HEK293 (cell line): ENCODE data around the gene TARBP1.

Experiments
- HOXA7 ChIP-seq: sonication (generic); formaldehyde crosslinking; IDR thresholded peaks from 2 replicates; pipeline ENCODE4 v1.8.1; 2022; ENCODE audit warnings: missing genetic modification reagents, borderline replicate concordance
- KLF10 ChIP-seq: fragments of 450-650 bp; IDR thresholded peaks from 2 replicates; pipeline ENCODE4 v1.5.1; 2018; ENCODE audit warnings: missing biosample characterization, mild to moderate bottlenecking, missing genetic modification characterization
- MYNN ChIP-seq: fragments of 450-650 bp; formaldehyde crosslinking; IDR thresholded peaks from 2 replicates; pipeline ENCODE4 v1.5.1; 2016; ENCODE audit warnings: missing biosample characterization, missing genetic modification characterization, borderline replicate concordance
- YY1 ChIP-seq: fragments of 450-650 bp; formaldehyde crosslinking; IDR thresholded peaks from 2 replicates; pipeline ENCODE4 v1.5.1; 2018; ENCODE audit warnings: missing biosample characterization, missing genetic modification characterization
- YY2 ChIP-seq: fragments of 450-650 bp; formaldehyde crosslinking; IDR thresholded peaks from 2 replicates; pipeline ENCODE4 v1.5.1; 2016; ENCODE audit warnings: missing biosample characterization, missing genetic modification characterization
- ZBTB20 ChIP-seq: fragments of 450-650 bp; formaldehyde crosslinking; IDR thresholded peaks from 2 replicates; pipeline ENCODE4 v1.5.1; 2016; ENCODE audit warnings: missing biosample characterization, missing genetic modification characterization
- ZBTB7A ChIP-seq: fragments of 450-650 bp; formaldehyde crosslinking; IDR thresholded peaks from 2 replicates; pipeline ENCODE4 v1.5.1; 2016; ENCODE audit warnings: low read depth, missing biosample characterization, missing genetic modification characterization
- ZBTB8A ChIP-seq: fragments of 450-650 bp; formaldehyde crosslinking; IDR thresholded peaks from 2 replicates; pipeline ENCODE4 v1.5.1; 2016; ENCODE audit warnings: missing biosample characterization, missing genetic modification characterization
- ZFHX2 ChIP-seq: fragments of 450-650 bp; formaldehyde crosslinking; conservative IDR thresholded peaks from 2 replicates; pipeline ENCODE4 v1.5.1; 2016; ENCODE audit warnings: missing biosample characterization, missing genetic modification characterization
- ZNF2 ChIP-seq: fragments of 450-650 bp; formaldehyde crosslinking; IDR thresholded peaks from 2 replicates; pipeline ENCODE4 v1.5.1; 2016; ENCODE audit warnings: missing biosample characterization, missing genetic modification characterization
- ZNF239 ChIP-seq: fragments of 450-650 bp; formaldehyde crosslinking; IDR thresholded peaks from 2 replicates; pipeline ENCODE4 v1.5.1; 2016; ENCODE audit warnings: missing biosample characterization, missing genetic modification characterization
- ZNF350 ChIP-seq: fragments of 450-650 bp; formaldehyde crosslinking; IDR thresholded peaks from 2 replicates; pipeline ENCODE4 v1.5.0; 2017; ENCODE audit warnings: missing biosample characterization, mild to moderate bottlenecking, missing genetic modification characterization
- ZNF548 ChIP-seq: fragments of 450-650 bp; formaldehyde crosslinking; IDR thresholded peaks from 2 replicates; pipeline ENCODE4 v1.5.1; 2016; ENCODE audit warnings: missing biosample characterization, missing genetic modification characterization
- ZNF561 ChIP-seq: fragments of 450-650 bp; IDR thresholded peaks from 2 replicates; pipeline ENCODE4 v1.5.1; 2018; ENCODE audit warnings: missing biosample characterization, missing genetic modification characterization, borderline replicate concordance
- ZNF623 ChIP-seq: fragments of 450-650 bp; formaldehyde crosslinking; IDR thresholded peaks from 2 replicates; pipeline ENCODE4 v1.5.1; 2016; ENCODE audit warnings: missing biosample characterization, missing genetic modification characterization
- ZNF624 ChIP-seq: fragments of 450-650 bp; formaldehyde crosslinking; IDR thresholded peaks from 2 replicates; pipeline ENCODE4 v1.5.1; 2017; ENCODE audit warnings: missing biosample characterization, missing genetic modification characterization
- ZNF660 ChIP-seq: fragments of 450-650 bp; IDR thresholded peaks from 2 replicates; pipeline ENCODE4 v1.5.1; 2018; ENCODE audit warnings: missing biosample characterization, mild to moderate bottlenecking, missing genetic modification characterization
- ZNF677 ChIP-seq: fragments of 450-650 bp; IDR thresholded peaks from 2 replicates; pipeline ENCODE4 v1.5.0; 2018; ENCODE audit warnings: missing biosample characterization, mild to moderate bottlenecking, missing genetic modification characterization, moderate library complexity
- TF ChIP-seq, protein P1 (sequence below): fragments of 450-650 bp; formaldehyde crosslinking; IDR thresholded peaks from 2 replicates; pipeline ENCODE4 v1.5.1; 2016; ENCODE audit warnings: missing biosample characterization, missing genetic modification characterization
- TF ChIP-seq, protein P2 (sequence below): fragments of 450-650 bp; formaldehyde crosslinking; IDR thresholded peaks from 2 replicates; pipeline ENCODE4 v1.5.1; 2016; ENCODE audit warnings: missing biosample characterization, missing genetic modification characterization
- TF ChIP-seq, protein P3 (sequence below): fragments of 450-650 bp; formaldehyde crosslinking; conservative IDR thresholded peaks from 2 replicates; pipeline ENCODE4 v1.5.1; 2016; ENCODE audit warnings: low read depth, missing biosample characterization, missing genetic modification characterization
- TF ChIP-seq, protein P4 (sequence below): fragments of 450-650 bp; formaldehyde crosslinking; IDR thresholded peaks from 2 replicates; pipeline ENCODE4 v1.5.1; 2016; ENCODE audit warnings: missing biosample characterization, missing genetic modification characterization, borderline replicate concordance
- TF ChIP-seq, protein P5 (sequence below): fragments of 450-650 bp; formaldehyde crosslinking; IDR thresholded peaks from 2 replicates; pipeline ENCODE4 v1.5.1; 2016; ENCODE audit warnings: missing biosample characterization, missing genetic modification characterization

Gene TARBP1

DNA sequence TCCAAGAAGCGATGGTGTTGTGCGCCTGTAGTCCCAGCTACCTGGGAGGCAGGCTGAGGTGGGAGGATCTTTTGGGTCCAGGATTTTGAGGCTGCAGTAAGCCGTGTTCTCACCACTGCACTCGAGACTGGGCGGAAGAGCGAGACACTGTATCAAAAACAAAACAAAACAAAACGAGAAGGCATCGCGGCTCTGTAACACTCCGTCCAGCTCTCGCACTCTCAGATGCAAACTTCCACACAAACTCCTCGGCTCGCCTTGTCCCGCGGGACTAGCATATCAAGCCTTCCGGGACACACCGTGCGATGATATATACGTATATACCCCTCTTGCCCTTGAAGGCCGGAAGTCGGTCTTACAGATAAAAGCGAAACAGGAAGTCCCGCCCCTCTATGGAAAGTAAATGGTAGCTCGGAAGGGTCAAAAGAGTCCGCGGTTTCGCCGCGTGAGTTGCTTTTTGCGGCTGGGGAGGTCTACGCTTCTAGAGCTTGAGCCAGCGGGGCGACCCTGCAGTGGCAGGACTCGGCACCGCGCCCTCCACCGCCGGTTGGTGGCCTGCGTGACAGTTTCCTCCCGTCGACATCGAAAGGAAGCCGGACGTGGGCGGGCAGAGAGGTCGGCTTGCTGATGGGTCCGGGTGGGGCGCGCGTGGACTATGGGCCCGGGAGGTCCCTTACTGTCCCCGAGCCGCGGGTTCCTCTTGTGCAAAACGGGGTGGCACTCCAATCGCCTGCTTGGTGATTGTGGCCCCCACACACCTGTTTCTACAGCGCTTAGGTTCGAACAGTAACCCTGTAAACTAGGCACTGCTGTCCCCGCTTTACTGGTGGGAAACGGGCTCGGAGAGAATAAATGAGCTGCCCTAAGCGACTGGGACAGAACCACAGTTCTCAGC lies 105.7 kb downstream of the TARBP1 start, which contains the start of gene COA6 (continued):
- TF ChIP-seq, protein P1, sequence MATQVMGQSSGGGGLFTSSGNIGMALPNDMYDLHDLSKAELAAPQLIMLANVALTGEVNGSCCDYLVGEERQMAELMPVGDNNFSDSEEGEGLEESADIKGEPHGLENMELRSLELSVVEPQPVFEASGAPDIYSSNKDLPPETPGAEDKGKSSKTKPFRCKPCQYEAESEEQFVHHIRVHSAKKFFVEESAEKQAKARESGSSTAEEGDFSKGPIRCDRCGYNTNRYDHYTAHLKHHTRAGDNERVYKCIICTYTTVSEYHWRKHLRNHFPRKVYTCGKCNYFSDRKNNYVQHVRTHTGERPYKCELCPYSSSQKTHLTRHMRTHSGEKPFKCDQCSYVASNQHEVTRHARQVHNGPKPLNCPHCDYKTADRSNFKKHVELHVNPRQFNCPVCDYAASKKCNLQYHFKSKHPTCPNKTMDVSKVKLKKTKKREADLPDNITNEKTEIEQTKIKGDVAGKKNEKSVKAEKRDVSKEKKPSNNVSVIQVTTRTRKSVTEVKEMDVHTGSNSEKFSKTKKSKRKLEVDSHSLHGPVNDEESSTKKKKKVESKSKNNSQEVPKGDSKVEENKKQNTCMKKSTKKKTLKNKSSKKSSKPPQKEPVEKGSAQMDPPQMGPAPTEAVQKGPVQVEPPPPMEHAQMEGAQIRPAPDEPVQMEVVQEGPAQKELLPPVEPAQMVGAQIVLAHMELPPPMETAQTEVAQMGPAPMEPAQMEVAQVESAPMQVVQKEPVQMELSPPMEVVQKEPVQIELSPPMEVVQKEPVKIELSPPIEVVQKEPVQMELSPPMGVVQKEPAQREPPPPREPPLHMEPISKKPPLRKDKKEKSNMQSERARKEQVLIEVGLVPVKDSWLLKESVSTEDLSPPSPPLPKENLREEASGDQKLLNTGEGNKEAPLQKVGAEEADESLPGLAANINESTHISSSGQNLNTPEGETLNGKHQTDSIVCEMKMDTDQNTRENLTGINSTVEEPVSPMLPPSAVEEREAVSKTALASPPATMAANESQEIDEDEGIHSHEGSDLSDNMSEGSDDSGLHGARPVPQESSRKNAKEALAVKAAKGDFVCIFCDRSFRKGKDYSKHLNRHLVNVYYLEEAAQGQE (tag by site-specific recombination), result peak; percentile 45; the same call in 1 of the 2 replicates
- TF ChIP-seq, protein P2, sequence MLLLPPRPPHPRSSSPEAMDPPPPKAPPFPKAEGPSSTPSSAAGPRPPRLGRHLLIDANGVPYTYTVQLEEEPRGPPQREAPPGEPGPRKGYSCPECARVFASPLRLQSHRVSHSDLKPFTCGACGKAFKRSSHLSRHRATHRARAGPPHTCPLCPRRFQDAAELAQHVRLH (tag by site-specific recombination), result peak; percentile 98
- peak; percentile 97 for TF ChIP-seq ZFHX2 (tag by site-specific recombination)
- TF ChIP-seq ZNF660 (tag by site-specific recombination), result peak; percentile 95
- TF ChIP-seq ZBTB8A (tag by site-specific recombination), result peak; percentile 69
- TF ChIP-seq, protein P3, sequence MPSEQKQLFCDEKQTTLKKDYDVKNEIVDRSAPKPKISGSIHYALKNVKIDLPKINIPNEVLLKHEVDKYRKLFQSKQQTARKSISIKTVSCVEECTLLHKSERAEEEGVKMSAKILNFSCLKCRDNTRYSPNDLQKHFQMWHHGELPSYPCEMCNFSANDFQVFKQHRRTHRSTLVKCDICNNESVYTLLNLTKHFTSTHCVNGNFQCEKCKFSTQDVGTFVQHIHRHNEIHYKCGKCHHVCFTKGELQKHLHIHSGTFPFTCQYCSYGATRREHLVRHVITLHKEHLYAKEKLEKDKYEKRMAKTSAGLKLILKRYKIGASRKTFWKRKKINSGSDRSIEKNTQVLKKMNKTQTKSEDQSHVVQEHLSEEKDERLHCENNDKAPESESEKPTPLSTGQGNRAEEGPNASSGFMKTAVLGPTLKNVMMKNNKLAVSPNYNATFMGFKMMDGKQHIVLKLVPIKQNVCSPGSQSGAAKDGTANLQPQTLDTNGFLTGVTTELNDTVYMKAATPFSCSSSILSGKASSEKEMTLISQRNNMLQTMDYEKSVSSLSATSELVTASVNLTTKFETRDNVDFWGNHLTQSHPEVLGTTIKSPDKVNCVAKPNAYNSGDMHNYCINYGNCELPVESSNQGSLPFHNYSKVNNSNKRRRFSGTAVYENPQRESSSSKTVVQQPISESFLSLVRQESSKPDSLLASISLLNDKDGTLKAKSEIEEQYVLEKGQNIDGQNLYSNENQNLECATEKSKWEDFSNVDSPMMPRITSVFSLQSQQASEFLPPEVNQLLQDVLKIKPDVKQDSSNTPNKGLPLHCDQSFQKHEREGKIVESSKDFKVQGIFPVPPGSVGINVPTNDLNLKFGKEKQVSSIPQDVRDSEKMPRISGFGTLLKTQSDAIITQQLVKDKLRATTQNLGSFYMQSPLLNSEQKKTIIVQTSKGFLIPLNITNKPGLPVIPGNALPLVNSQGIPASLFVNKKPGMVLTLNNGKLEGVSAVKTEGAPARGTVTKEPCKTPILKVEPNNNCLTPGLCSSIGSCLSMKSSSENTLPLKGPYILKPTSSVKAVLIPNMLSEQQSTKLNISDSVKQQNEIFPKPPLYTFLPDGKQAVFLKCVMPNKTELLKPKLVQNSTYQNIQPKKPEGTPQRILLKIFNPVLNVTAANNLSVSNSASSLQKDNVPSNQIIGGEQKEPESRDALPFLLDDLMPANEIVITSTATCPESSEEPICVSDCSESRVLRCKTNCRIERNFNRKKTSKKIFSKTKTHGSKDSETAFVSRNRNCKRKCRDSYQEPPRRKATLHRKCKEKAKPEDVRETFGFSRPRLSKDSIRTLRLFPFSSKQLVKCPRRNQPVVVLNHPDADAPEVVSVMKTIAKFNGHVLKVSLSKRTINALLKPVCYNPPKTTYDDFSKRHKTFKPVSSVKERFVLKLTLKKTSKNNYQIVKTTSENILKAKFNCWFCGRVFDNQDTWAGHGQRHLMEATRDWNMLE (tag by site-specific recombination), result peak; percentile 99
- peak; percentile 89 for TF ChIP-seq ZBTB20
- TF ChIP-seq, protein P4, sequence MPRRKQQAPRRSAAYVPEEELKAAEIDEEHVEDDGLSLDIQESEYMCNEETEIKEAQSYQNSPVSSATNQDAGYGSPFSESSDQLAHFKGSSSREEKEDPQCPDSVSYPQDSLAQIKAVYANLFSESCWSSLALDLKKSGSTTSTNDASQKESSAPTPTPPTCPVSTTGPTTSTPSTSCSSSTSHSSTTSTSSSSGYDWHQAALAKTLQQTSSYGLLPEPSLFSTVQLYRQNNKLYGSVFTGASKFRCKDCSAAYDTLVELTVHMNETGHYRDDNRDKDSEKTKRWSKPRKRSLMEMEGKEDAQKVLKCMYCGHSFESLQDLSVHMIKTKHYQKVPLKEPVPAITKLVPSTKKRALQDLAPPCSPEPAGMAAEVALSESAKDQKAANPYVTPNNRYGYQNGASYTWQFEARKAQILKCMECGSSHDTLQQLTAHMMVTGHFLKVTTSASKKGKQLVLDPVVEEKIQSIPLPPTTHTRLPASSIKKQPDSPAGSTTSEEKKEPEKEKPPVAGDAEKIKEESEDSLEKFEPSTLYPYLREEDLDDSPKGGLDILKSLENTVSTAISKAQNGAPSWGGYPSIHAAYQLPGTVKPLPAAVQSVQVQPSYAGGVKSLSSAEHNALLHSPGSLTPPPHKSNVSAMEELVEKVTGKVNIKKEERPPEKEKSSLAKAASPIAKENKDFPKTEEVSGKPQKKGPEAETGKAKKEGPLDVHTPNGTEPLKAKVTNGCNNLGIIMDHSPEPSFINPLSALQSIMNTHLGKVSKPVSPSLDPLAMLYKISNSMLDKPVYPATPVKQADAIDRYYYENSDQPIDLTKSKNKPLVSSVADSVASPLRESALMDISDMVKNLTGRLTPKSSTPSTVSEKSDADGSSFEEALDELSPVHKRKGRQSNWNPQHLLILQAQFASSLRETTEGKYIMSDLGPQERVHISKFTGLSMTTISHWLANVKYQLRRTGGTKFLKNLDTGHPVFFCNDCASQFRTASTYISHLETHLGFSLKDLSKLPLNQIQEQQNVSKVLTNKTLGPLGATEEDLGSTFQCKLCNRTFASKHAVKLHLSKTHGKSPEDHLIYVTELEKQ (tag by site-specific recombination), result peak; percentile 75; the same call in 1 of the 2 replicates
- peak; percentile 41; the same call in 1 of the 2 replicates for TF ChIP-seq KLF10
- TF ChIP-seq ZNF2 (tag by site-specific recombination), result peak; percentile 93
- 0 out of 2 replicates have a peak, but pooled peaks have one; percentile 38 for TF ChIP-seq ZNF239 (tag by site-specific recombination)
- TF ChIP-seq ZNF548 (tag by site-specific recombination), result no peak
- TF ChIP-seq YY2 (tag by site-specific recombination), result peak; percentile 57; the same call in 1 of the 2 replicates
- TF ChIP-seq ZNF624, result 0 out of 2 replicates have a peak, but pooled peaks have one; percentile 82
- TF ChIP-seq, protein P5, sequence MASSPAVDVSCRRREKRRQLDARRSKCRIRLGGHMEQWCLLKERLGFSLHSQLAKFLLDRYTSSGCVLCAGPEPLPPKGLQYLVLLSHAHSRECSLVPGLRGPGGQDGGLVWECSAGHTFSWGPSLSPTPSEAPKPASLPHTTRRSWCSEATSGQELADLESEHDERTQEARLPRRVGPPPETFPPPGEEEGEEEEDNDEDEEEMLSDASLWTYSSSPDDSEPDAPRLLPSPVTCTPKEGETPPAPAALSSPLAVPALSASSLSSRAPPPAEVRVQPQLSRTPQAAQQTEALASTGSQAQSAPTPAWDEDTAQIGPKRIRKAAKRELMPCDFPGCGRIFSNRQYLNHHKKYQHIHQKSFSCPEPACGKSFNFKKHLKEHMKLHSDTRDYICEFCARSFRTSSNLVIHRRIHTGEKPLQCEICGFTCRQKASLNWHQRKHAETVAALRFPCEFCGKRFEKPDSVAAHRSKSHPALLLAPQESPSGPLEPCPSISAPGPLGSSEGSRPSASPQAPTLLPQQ (tag by site-specific recombination), result peak; percentile 88
- no peak for TF ChIP-seq ZNF677 (tag by site-specific recombination)
- TF ChIP-seq ZNF623, result peak; percentile 7; the same call in 1 of the 2 replicates
- peak; percentile 66; the same call in 1 of the 2 replicates for TF ChIP-seq ZBTB7A (tag by site-specific recombination)
- TF ChIP-seq MYNN (tag by site-specific recombination), result no peak; the same call in 1 of the 2 replicates
- TF ChIP-seq ZNF350 (tag by site-specific recombination), result no peak
- peak; percentile 95 for TF ChIP-seq ZNF561
- TF ChIP-seq YY1 (tag by site-specific recombination), result peak; percentile 87
- TF ChIP-seq HOXA7 (CRISPR knock-in tag), result no peak
